Measurements from ENCODE around the gene AP1G2. TPM values are rescaled to one million over a fixed set of nuclear protein-coding genes. Genes with fewer than 3 reads are reported as not detected.
A peak's percentile ranks its signal among the peaks of the same experiment; 100 is the strongest.

AP1G2 gene
- total RNA-seq, 1 donor from 2014 or later = 128 TPM

DNA sequence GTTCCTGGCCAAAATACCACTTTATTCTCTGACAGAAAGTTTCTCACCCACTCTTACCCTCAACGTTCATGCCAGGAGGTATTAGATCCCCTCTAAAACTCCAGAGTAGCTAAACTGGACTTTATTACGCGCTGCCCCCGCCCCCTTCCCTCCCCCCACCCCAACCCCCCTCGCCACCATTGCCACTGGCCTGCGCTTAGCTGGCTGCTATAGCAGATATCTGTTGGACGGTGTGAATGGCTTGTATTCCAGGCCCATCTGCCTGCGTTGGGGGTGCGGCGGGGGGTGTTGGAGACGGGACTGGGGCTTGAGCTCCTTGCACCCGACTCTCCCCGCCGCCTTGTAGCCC lies 12.1 kb downstream of the AP1G2 start:
- H3K27me3 ChIP-seq = no peaks in the 10 kb centered on the region
- H3K27ac ChIP-seq = peak overlapping the region; percentile 98
- H3K4me1 ChIP-seq = peaks cover 17% of the 10 kb centered on the region
- ATAC-seq = no peak
- H3K36me3 ChIP-seq = peaks cover 17% of the 10 kb centered on the region
- no peak for DNase-seq
- peak overlapping the region; percentile 81 for H3K4me3 ChIP-seq
- TF ChIP-seq, protein P1, sequence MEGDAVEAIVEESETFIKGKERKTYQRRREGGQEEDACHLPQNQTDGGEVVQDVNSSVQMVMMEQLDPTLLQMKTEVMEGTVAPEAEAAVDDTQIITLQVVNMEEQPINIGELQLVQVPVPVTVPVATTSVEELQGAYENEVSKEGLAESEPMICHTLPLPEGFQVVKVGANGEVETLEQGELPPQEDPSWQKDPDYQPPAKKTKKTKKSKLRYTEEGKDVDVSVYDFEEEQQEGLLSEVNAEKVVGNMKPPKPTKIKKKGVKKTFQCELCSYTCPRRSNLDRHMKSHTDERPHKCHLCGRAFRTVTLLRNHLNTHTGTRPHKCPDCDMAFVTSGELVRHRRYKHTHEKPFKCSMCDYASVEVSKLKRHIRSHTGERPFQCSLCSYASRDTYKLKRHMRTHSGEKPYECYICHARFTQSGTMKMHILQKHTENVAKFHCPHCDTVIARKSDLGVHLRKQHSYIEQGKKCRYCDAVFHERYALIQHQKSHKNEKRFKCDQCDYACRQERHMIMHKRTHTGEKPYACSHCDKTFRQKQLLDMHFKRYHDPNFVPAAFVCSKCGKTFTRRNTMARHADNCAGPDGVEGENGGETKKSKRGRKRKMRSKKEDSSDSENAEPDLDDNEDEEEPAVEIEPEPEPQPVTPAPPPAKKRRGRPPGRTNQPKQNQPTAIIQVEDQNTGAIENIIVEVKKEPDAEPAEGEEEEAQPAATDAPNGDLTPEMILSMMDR (IDR thresholded peaks at IDR 0.05) = no peak
- intact Hi-C loops (cut with DNase I) = no loop called here
- no peaks in the 10 kb centered on the region for H3K9me3 ChIP-seq

DNA sequence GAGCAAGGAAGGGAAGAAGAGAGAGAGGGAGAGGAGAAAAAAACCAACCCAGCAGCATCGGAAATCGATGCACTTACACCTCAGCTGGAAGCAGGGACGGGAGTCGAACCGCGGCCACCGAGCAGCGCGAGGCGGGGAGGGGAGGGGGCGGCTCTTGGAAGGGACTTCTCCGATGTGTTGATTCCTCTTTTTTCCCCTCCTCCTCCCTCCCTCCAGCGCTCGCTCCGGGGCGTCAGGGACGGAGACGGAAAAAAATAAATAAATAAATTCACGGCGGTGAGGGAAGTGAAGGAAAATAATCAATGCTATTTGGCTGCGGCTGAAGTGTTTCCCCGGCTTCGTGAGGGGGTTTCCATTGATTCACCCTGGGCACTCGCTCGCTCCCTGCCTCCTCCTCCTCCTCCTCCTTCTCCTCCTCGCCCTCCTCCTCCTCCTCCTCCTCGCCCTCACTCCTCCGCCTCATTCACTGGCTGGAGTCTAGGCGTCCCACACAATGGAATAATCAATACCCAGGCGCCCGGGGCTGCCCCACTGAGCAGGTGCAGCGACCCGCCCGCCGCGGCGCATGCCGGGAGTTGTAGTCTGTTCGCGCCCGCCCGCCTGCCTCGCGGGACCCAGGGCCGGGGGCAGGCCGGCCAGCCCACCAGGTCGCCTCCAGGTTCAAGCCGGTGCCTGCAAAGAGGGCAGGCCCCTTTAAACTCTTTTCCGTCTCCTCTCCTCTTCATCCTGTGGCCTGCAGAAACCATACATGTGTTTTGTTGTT lies 16.1 kb downstream of the AP1G2 start, which contains the start of gene ZFHX2:
ZFHX2 (minus strand) TSS at position 500 of the 763 bp plus-strand sequence. CDS start 16,440 bp downstream, outside the sequence.
- Histone ChIP-seq H3K27ac (peak within 1 kb of the TSS; percentile 7), H3K4me3 (peak within 1 kb of the TSS; percentile 69), H3K4me1 (peaks cover 11% of the 10 kb centered on the region), H3K27me3 (no peaks in the 10 kb centered on the region), H3K36me3 (no peaks in the 10 kb centered on the region), H3K9me3 (no peaks in the 10 kb centered on the region)
- intact Hi-C loops (cut with DNase I) = no loop called here
- DNase-seq (peak; percentile 92), ATAC-seq (peak; percentile 73)
- TF ChIP-seq, protein P1 (IDR thresholded peaks at IDR 0.05) = no peak

DNA sequence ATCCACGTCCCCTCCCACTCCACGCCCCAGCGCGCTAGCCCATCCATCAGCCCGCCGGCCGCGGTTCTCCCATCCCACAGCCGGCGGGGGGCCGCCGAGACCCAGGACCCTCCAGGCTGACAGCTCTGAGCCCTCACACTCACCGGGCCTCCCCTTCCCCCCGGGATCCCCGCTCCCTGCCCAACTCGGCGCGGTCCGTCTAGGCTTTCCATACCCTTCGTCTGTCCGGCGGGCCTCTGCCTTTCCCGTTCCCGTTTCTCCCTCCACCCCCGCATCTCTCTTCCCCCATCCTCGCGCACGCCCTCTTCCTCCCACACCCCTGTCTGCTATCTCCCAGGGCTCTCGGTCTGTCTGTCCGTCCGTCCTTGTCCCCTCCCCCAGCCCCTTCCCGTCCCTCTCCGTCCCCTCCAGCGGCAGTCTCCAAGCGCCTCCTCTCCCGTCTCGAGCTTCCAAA lies 16.8 kb downstream of the AP1G2 start:
- ATAC-seq (peak; percentile 42), DNase-seq (peak; percentile 76)
- TF ChIP-seq, protein P1 (IDR thresholded peaks at IDR 0.05) = no peak
- H3K36me3 ChIP-seq = no peaks in the 10 kb centered on the region
- H3K27ac ChIP-seq = no peak overlapping the region
- H3K4me1 ChIP-seq = peaks cover 11% of the 10 kb centered on the region
- H3K9me3 ChIP-seq = no peaks in the 10 kb centered on the region
- peak overlapping the region; percentile 69 for H3K4me3 ChIP-seq
- intact Hi-C loops (cut with DNase I) = no loop called here
- no peaks in the 10 kb centered on the region for H3K27me3 ChIP-seq

DNA sequence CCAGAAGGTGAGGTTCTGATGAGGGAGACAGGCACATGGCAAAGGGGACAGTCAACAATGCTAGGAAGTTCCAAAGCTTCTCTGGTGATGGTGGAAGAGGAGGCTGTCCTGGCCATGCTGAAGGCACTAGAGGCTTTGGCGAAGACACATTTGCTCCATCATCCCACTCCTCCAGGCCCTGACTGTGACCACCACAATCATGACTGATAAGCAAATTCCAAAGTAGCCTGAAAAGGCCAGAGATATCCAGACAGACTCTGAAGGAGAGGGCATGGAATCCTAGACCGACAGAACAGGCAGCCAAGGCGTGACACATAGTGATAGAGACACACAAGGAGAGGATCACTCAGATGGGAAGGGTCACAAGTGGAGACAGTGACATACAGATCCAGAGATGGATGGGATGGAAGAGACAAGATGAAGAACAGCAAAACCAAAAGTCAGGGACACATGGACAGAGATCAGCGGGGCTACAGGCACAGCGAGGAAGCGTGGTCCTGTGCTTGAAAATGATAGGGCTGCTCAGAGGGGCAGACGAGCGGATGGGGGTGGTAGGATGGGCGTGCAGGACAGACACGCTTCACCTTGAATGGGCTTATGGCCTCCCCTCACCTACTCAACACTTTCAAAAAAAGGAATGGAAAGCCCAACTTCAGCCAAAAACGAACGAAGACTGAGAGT lies 17.3 kb downstream of the AP1G2 start:
- H3K36me3 ChIP-seq = no peaks in the 10 kb centered on the region
- TF ChIP-seq, protein P1 (IDR thresholded peaks at IDR 0.05) = no peak
- DNase-seq = no peak
- ATAC-seq = no peak
- peaks cover 6% of the 10 kb centered on the region for H3K4me1 ChIP-seq
- H3K4me3 ChIP-seq = peak overlapping the region; percentile 69
- H3K9me3 ChIP-seq = no peaks in the 10 kb centered on the region
- no peak overlapping the region for H3K27ac ChIP-seq
- intact Hi-C loops (cut with DNase I) = no loop called here
- no peaks in the 10 kb centered on the region for H3K27me3 ChIP-seq

DNA sequence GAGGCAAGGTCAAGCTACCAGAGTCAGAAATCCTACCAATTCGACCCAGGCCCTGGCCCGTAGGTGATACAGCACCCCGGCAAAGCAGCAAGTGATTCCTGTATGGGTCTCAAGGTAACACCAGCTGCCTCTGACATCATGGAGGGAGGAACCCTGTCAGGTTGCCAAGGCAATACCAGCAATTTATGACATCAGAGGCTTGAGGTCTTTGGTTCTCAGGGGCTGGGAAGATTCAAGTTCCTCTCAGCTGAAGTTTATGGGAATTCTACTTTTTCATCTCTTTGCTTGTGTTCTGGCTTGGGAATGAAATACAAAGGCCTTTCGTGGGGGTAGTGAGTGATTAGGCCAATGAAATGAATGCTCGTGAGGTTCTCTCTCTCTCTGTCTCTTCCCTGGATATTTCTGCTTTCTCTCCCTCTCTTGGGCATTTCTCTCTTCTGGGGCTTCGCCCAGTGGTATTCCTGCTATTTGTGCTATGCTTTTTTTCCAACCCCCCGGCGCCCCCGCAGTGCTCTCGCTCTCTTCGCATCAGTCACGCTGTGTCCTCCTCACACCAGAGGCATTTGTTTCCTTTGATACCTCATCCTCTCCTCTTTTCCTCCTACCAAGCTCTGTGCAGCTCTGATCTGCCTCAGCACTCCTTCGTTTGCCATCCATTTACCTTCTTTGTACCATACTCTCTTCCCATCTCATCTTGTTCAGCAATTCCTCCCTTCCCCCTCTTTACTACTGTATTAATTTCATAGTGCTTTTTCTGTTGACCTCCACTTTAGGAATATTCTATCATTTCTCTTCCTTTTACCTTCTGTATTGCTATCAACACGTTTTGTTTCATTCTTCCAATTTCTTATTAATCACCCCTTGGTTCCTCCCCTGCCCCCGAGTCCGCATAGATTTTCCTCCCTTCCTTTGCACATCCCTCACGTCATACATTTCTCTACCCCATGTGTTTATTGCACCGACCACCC lies 19.0 kb downstream of the AP1G2 start:
- Histone ChIP-seq H3K4me1 (peaks cover 3% of the 10 kb centered on the region), H3K27me3 (no peaks in the 10 kb centered on the region), H3K36me3 (no peaks in the 10 kb centered on the region), H3K9me3 (no peaks in the 10 kb centered on the region), H3K27ac (no peak overlapping the region), H3K4me3 (no peak overlapping the region)
- no peak for ATAC-seq
- TF ChIP-seq, protein P1 (IDR thresholded peaks at IDR 0.05) = no peak
- intact Hi-C loops (cut with DNase I) = no loop called here
- DNase-seq = no peak

Data from upper lobe of right lung (tissue), 1 donor.